PC-9 (cell line): ENCODE data around the gene MSMO1. TPM values are rescaled to one million over a fixed set of nuclear protein-coding genes. Genes with fewer than 3 reads are reported as not detected.
"Not testable (repeated sequence)": the region's sequence is repeated elsewhere in the genome, so short reads cannot be mapped to it uniquely, and the experiment has no call there.

ENCODE experiments used
- Bru-seq: library from RNA; stranded (reverse); fragments of 400-500 nt; gene quantifications from one replicate; lab custom pipeline; 2021; lab: Mats Ljungman, UMichigan
- BruChase-seq, 2 experiments: library from RNA; stranded (reverse); fragments of 400-500 nt; gene quantifications; one replicate each; lab custom pipeline; 2021; lab: Mats Ljungman, UMichigan
- BruUV-seq: library from RNA; stranded (reverse); fragments of 400-500 nt; replicated peaks from 2 replicates; lab custom pipeline; 2021; lab: Mats Ljungman, UMichigan
- CTCF ChIA-PET: fragments of 300-600 bp; sonication (Branson Sonifier 250); formaldehyde crosslinking; loops from one replicate; lab custom pipeline; 2022; ENCODE audit warnings: antibody characterized with exemption; lab: Charles Lee
- POLR2A ChIA-PET: fragments of 300-600 bp; sonication (Branson Sonifier 250); formaldehyde crosslinking; loops from one replicate; lab custom pipeline; 2022; ENCODE audit warnings: antibody characterized with exemption; ENCODE audit not compliant: unreplicated experiment; lab: Charles Lee
- DNase-seq, 2 experiments: peaks; one replicate each; pipeline versions ENCODE4 v3.0.0 to v3.0.0-alpha.2; 2015 to 2022; ENCODE audit warnings: mixed read lengths in 1 of 2
- H2AFZ ChIP-seq: fragments of 200-600 bp; sonication (generic); 2 replicates; pipeline ENCODE4 v1.8.1; 2017; ENCODE audit warnings: antibody characterized with exemption
- H3F3A ChIP-seq: fragments of 200-600 bp; sonication (generic); 2 replicates; pipeline ENCODE4 v1.8.1; 2017; ENCODE audit warnings: antibody characterized with exemption, mild to moderate bottlenecking, low read depth; ENCODE audit not compliant: insufficient read depth
- H3K27ac ChIP-seq: fragments of 200-600 bp; sonication (generic); 2 replicates; pipeline ENCODE4 v1.6.1; 2016; ENCODE audit warnings: mixed run types
- H3K27me3 ChIP-seq: fragments of 200-600 bp; sonication (generic); 2 replicates; pipeline ENCODE4 v1.6.1; 2016; ENCODE audit warnings: low read depth, mixed run types; ENCODE audit not compliant: insufficient read depth
- H3K36me3 ChIP-seq: fragments of 200-600 bp; sonication (generic); 2 replicates; pipeline ENCODE4 v1.6.1; 2016; ENCODE audit warnings: low read depth, mixed run types
- H3K4me1 ChIP-seq: fragments of 200-600 bp; sonication (generic); replicated peaks from 2 replicates; pipeline ENCODE4 v1.6.1; 2016; ENCODE audit warnings: mixed run types; ENCODE audit not compliant: insufficient read depth
- H3K4me2 ChIP-seq: fragments of 200-600 bp; sonication (generic); 2 replicates; pipeline ENCODE4 v1.6.1; 2017; ENCODE audit warnings: mixed run types
- H3K4me3 ChIP-seq: fragments of 200-600 bp; sonication (generic); 2 replicates; pipeline ENCODE4 v1.6.1; 2016; ENCODE audit warnings: mixed run types
- H3K79me2 ChIP-seq: fragments of 200-600 bp; sonication (generic); 2 replicates; pipeline ENCODE4 v1.6.1; 2017; ENCODE audit warnings: low read depth, mixed run types
- H3K9me2 ChIP-seq: fragments of 200-600 bp; sonication (generic); 2 replicates; pipeline ENCODE4 v1.8.1; 2017; ENCODE audit warnings: mild to moderate bottlenecking; ENCODE audit not compliant: insufficient read depth
- H3K9me3 ChIP-seq: fragments of 200-600 bp; sonication (generic); 2 replicates; pipeline ENCODE4 v1.8.1; 2016; ENCODE audit warnings: low read depth; ENCODE audit not compliant: insufficient read depth
- H4K20me1 ChIP-seq: fragments of 200-600 bp; sonication (generic); 2 replicates; pipeline ENCODE4 v1.8.1; 2017; ENCODE audit not compliant: insufficient read depth
- CTCF ChIP-seq: fragments of 200-600 bp; sonication (generic); conservative IDR thresholded peaks from 2 replicates; pipeline ENCODE4 v1.6.1; 2017; ENCODE audit warnings: mixed run types, antibody characterized with exemption, mild to moderate bottlenecking, moderate library complexity
- EZH2 ChIP-seq: fragments of 200-600 bp; sonication (generic); IDR thresholded peaks from 2 replicates; pipeline ENCODE4 v1.8.0; 2017; ENCODE audit warnings: antibody characterized with exemption, low read depth
- intact Hi-C: fragments of 100-400 bp; cut with micrococcal nuclease; formaldehyde crosslinking; loops from one replicate; pipeline ENCODE4 v1.10.0; 2022; ENCODE audit not compliant: unreplicated experiment
- long read RNA-seq: library from polyadenylated mRNA; stranded (forward); transcript quantifications from one replicate; pipeline ENCODE4 v2.0.0, GENCODE V29; 2022
- total RNA-seq: library from RNA; stranded (reverse); gene quantifications from 2 replicates; pipeline ENCODE4 v1.2.3, GENCODE V29; 2021

The MSMO1 gene
- 111 and 117 TPM in 2 replicates for total RNA-seq
- percentile 98 among the genes with signal in this experiment for Bru-seq, nascent RNA
- percentile 97 among the genes with signal in this experiment for BruChase-seq, experiment 1, labeled RNA remaining after a 2-hour chase
- BruChase-seq, experiment 2, labeled RNA remaining after a 6-hour chase = percentile 98 among the genes with signal in this experiment
- long read RNA-seq, transcript MSMO1-202 (5 exons, 1,789 nt) = minor isoform, 44 of 548 reads
- long read RNA-seq, transcript MSMO1-201 (6 exons, 2,269 nt) = major isoform, 455 of 548 reads
- long read RNA-seq, partial matches to known transcripts = 27 of 548 reads
- long read RNA-seq, other reads (novel, unspliced or antisense) = 18 of 548 reads

GRCh38 chr4:165327211-165328100 is at the start of gene MSMO1:
TSS of gene MSMO1 (plus strand) at chr4:165327669. CDS start at chr4:165333371, 5,702 bp downstream.
- intact Hi-C loops = loop anchor here (1.0 to 10.0 kb wide), 4 partner anchors 113 to 1833 kb away; partner anchors contain the start of gene TMA16
- Histone ChIP-seq H3K27ac (peak within 1 kb of the TSS; percentile 96), H3K9me3 (no peaks in the 10 kb centered on the region), H3K4me2 (peak within 1 kb of the TSS; percentile 98), H2AFZ (peak within 1 kb of the TSS; percentile 81), H3K27me3 (no peaks in the 10 kb centered on the region), H3K79me2 (peaks cover 49% of the 10 kb centered on the region), H3K9me2 (no peaks in the 10 kb centered on the region), H3K36me3 (no peaks in the 10 kb centered on the region; the same call in 1 of the 2 replicates), H3K4me1 (peaks cover 49% of the 10 kb centered on the region), H3K4me3 (peak within 1 kb of the TSS; percentile 98), H4K20me1 (peaks cover 34% of the 10 kb centered on the region), H3F3A (peaks cover 19% of the 10 kb centered on the region)
- peak; percentile 94 to 99 for DNase-seq
- no TSS peak for BruUV-seq
- ChIA-PET POLR2A (interaction anchor here (0.6 to 1.0 kb wide), 9 partner anchors 11 to 1763 kb away, joined by 3 to 7 read pairs (median 6); partner anchors contain the start of gene TMEM192), CTCF (interaction anchor here (1.0 kb wide), 2 partner anchors 196 to 215 kb away, joined by 3 to 5 read pairs; partner anchors contain the start of gene TMEM192)
- no peak for TF ChIP-seq CTCF
- no peak for TF ChIP-seq EZH2

DNA sequence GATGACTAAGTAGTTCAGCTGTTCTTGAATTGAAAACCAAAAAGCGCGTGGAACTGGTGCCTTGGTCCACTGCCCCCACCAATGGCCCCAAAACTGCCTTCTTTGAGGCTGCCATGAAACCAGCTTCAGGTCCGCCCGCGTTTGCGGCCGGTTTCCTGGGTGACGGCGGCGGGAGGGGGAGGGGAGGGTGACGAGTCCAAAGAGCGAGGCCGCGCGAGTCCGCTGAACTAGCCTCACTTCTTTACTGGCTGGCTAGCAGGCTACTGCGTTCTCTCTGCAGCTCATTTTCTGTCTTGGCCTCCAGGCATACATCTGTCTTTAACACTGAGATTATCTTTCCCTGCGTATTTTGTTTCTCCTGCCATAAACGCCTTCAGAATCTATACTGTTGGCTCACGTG is 47.9 kb upstream of the MSMO1 start:
- H3K27ac ChIP-seq, H2AFZ ChIP-seq, intact Hi-C loops, CTCF ChIA-PET, H3K36me3 ChIP-seq, H3K4me3 ChIP-seq, DNase-seq, H4K20me1 ChIP-seq, H3K9me2 ChIP-seq, POLR2A ChIA-PET, H3K9me3 ChIP-seq, H3K4me1 ChIP-seq, BruUV-seq, H3F3A ChIP-seq, H3K4me2 ChIP-seq, H3K27me3 ChIP-seq, H3K79me2 ChIP-seq: not testable (repeated sequence)

GRCh38 chr4:165284697-165285096 is 42.8 kb upstream of the MSMO1 start:
- H3K9me2 ChIP-seq, H4K20me1 ChIP-seq, H3K27ac ChIP-seq, H3K9me3 ChIP-seq, CTCF ChIA-PET, H3K27me3 ChIP-seq, H3K4me2 ChIP-seq, DNase-seq, H3F3A ChIP-seq, intact Hi-C loops, H3K4me3 ChIP-seq, H2AFZ ChIP-seq, H3K36me3 ChIP-seq, BruUV-seq, H3K79me2 ChIP-seq: not testable (repeated sequence)
- H3K4me1 ChIP-seq = peaks cover 14% of the 10 kb centered on the region
- POLR2A ChIA-PET = interaction anchor here (0.7 kb wide), 1 partner anchor 25 kb away, joined by 4 read pairs; no protein-coding TSS in a partner anchor

- DNase-seq, H3K9me3 ChIP-seq, H3K4me3 ChIP-seq, H3K4me2 ChIP-seq, POLR2A ChIA-PET, H3F3A ChIP-seq, H3K27me3 ChIP-seq, CTCF ChIA-PET, H4K20me1 ChIP-seq, H3K27ac ChIP-seq, H3K9me2 ChIP-seq, H2AFZ ChIP-seq, H3K36me3 ChIP-seq, intact Hi-C loops, H3K79me2 ChIP-seq, BruUV-seq: not testable (repeated sequence)
- peaks cover 14% of the 10 kb centered on the region for H3K4me1 ChIP-seq
Measured at GRCh38 chr4:165286619-165287340, 40.7 kb upstream of the MSMO1 start.
